NCI-H2107 treated with DMSO at 0.1 percent for 48 hours (cell line): ENCODE results near the gene WDR4.
"Not testable (repeated sequence)": the region's sequence is repeated elsewhere in the genome, so short reads cannot be mapped to it uniquely, and the experiment has no call there.

Experiments used
- DNase-seq: peaks from one replicate; lab custom pipeline; 2025; ENCODE audit not compliant: unreplicated experiment; lab: John Stamatoyannopoulos, UW

The WDR4 gene

GRCh38 chr21:42878678-42878992 is 704 bp downstream of the WDR4 start:
- DNase-seq = no peak

DNA sequence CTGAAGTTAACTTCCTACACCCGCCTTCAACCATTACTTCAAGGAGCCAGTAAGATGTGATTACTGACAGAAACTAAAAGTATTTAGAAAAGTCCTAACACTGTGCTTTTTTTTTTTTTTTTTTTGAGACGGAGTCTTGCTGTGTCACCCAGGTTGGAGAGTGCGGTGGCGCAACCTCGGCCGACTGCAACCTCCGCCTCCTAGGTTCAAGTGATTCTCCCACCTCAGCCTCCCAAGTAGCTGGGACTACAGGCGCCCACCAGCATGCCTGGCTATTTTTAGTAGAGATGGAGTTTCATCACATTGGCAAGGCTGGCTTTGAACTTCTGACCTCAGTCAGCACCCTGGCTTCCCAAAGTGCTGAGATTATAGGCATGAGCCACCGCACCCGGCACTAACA is 3.5 kb downstream of the WDR4 start:
- DNase-seq = not testable (repeated sequence)

GRCh38 chr21:42873096-42873495 is 6.2 kb downstream of the WDR4 start:
- DNase-seq = no peak

DNA sequence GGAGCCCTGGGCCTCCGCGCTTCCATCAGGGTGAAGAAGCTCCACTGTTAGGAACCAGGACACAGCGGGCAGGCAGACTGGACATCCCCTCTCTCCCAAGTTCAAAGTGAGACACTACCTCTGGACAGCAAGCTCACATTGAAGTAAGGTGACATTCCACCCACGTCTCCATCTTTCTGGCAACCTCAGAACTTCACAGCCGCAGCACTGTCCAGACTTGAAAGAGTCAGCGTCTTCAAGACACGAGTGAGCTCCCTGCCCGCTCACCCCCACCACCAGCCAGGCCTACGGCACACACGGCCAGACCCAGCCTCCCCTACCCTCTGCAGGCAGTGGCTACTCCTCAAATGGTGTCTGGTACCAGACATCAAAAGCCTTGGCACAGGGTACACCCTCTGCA is 11.1 kb downstream of the WDR4 start:
- no peak for DNase-seq

GRCh38 chr21:42865776-42866160 is 13.6 kb downstream of the WDR4 start:
- DNase-seq = peak; percentile 47

GRCh38 chr21:42864815-42865775 is 14.2 kb downstream of the WDR4 start:
- DNase-seq = no peak

DNA sequence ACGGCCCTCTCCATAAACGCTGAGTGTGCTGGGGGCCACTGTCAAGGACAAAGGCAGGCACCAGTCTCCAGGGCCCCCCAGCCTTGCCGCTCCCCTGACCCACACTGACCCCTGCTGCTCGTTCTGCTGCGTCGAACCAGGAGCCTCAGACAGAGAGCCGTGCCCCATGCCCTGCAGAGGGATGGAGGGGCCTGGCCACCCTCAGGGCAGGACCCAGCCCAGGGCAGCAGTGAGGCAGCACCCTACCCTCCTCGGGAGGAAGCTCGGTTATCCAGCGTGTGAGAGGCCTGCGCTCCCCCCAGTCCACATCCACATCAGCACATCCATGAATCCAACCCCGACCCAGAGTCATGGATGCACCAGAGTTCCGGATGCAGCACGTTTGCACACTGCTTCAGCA is 15.1 kb downstream of the WDR4 start:
- no peak for DNase-seq

- no peak for DNase-seq
Measured at GRCh38 chr21:42863504-42863870, 15.9 kb downstream of the WDR4 start.

DNA sequence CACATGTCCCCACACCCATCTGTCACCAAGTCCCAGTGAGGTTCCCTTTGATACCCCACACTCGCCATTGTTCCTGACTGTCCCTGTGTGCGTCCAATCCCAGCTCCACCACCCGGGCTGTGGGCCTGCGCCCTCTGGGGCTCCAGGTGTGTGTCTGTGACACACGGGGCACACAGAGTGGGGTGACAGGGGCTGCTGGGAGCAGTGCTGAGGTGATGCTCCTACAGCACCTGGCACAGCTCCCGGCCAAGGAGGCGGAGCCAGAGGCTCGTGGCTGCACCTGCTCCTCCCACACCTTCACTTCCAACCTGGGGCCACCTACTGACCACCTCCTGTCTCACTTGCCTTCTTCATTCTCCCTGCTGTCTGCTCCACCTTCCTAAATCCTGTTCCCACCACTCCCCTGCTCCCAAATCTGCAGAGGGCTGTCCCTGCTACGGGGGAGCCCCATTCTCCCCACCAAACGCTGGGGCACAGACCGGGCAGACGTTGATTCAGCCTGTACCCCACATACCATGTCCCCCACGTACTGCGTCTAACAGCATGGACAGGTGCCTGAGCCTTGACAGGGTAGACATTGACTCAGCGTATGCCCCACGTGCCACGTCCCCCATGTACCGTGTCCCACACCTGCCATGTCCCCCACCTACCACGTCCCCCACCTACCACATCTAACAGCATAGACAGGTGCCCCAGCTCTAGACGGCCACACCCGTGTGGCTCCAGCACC is 16.4 kb downstream of the WDR4 start:
- DNase-seq = peak; percentile 31

DNA sequence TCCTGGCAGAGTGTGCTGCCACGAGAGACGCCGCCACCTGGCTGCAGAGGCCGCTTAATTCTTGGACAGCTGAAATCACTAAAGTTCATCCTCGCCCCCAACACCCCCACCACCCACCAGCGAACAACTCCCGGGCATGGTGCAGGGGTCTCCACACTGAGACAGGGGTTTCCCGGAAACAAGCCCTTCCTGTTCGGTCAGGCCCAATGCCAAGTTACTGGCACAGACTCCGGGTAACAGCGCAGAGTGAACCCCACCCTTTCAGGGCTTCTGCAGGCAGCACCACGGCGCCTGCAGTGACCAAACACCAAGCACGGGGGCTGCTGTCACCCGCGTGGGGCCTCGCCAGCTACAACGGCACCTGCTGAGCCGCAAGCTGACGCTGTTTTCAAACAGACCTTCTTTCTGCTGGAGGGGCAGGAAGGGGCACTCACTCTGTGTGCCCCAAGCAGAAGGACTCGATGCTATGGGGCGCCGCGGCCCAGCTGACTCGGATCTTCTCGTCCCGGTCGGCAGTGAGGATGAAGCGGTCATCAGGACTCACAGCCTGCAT is 17.4 kb downstream of the WDR4 start:
- DNase-seq = no peak

GRCh38 chr21:42861311-42861847 is 18.0 kb downstream of the WDR4 start:
- DNase-seq = no peak

GRCh38 chr21:42860345-42860744 is 19.0 kb downstream of the WDR4 start:
- DNase-seq = no peak

DNA sequence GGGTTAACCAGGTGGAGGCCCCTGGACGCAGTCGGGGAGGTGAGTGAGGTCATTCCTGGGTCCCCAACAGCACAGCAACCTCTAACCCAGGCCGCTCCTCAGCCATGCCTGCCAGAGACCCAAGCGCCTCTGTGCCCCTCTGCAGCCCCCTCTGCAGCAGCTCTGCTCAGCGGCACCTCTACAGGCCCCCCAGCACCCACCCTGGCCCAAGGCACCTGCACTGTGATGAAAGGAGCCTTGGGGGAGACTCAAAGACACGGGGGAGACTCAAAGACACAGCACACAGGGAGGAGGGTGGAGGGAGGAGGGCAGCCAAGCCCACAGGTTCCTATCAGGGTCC is 19.5 kb downstream of the WDR4 start:
- no peak for DNase-seq

- no peak for DNase-seq
Measured at GRCh38 chr21:42858957-42859890, 20.1 kb downstream of the WDR4 start.

DNA sequence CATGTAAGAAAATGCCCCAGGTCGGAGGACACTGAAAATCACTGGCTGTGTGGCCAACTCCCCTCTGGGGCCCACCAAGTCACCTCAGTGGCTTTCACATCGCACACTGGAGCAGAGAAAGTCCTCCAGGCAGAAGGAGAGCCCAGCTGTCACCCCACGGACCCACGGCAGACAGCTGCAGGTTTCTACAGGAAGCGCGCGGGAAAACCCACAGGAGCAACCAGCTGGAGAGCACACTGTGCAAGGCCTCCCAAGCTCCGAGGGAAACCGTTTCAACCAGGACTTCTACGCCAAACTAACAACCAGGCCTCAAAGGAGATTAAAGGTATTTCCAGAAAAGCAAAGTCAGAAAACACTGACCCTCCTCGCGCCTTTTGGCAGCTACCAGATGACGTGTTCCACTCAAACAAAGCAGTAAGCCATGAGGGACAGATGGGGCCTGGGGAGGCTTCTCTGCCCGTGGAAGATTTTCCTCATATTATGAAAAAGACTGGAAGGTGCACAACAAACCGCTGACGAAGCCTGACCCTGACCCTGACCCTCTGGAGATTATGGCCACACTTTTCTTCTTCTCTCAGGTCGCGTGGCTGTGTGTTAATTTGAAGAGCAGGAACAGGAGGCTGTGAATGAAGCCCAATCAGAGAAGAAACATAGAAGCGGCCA is 21.0 kb downstream of the WDR4 start:
- DNase-seq = no peak

DNA sequence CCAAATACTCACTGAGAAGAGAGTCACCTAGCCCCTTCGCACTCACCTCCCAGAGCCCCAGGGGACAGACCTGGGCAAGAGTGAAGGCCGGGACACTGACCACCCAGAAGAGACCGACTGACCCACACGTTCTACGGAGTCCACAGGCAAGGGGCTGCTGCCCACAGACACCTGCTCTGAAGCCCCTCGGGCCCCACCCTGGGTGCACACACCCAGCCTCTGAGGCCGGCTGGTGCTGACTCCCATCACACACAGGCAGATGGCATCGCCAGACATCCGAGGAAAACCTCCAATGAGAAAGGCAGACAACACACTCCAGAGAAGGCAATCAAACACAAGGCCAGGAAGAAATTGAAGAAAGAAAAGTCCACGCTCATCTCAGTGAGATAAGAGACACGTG is 22.1 kb downstream of the WDR4 start:
- no peak for DNase-seq

DNA sequence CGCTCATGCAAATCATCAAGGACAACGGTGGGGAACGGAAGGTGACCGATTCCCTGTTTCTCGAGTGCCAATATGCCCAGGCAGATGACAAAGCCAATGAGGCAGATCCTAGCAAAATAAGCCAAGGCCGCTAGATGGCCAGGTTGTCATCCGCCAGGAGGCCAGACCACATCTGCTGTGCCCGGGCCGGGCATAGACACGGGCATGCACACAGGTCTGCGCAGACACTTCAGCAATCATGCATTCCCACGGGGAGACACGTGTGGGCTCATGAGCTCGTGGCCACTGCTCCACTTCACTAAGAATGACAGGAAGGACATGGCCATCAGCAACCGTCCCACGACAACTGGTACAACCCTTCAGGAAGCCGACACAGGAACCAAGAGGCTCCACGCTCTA is 23.4 kb downstream of the WDR4 start:
- no peak for DNase-seq

- DNase-seq = no peak
Measured at GRCh38 chr21:42855171-42855936, 24.0 kb downstream of the WDR4 start.

GRCh38 chr21:42854246-42855010 is 24.9 kb downstream of the WDR4 start:
- DNase-seq = no peak
